Renal pelvis (tissue), 4 donors: Measurements from ENCODE around the gene UBE2QL1. TPM values are rescaled to one million over a fixed set of nuclear protein-coding genes. Genes with fewer than 3 reads are reported as not detected.
"Not testable (repeated sequence)": the region's sequence is repeated elsewhere in the genome, so short reads cannot be mapped to it uniquely, and the experiment has no call there.

Experiments used
- DNase-seq: peaks from one replicate; pipeline ENCODE4 v3.0.0-alpha.2; 2013
- polyA plus RNA-seq, 3 donors: library from polyadenylated mRNA; unstranded; fragments of 120-200 nt; gene quantifications; one replicate each; pipeline ENCODE4 v1.2.1, GENCODE V29; 2013; ENCODE audit not compliant: insufficient read length in 3 of 3

Gene UBE2QL1
- polyA plus RNA-seq, 3 donors: 0.67 to 0.95 (median 0.82) TPM

- no peak for DNase-seq
These were observed 47.0 kb downstream of the UBE2QL1 start for GRCh38 chr5:6495433-6496206.

GRCh38 chr5:6496207-6496584 lies 47.5 kb downstream of the UBE2QL1 start:
- no peak for DNase-seq

GRCh38 chr5:6496636-6497035 lies 48.0 kb downstream of the UBE2QL1 start:
- no peak for DNase-seq

GRCh38 chr5:6497262-6497661 lies 48.6 kb downstream of the UBE2QL1 start:
- DNase-seq: no peak

- DNase-seq: no peak
These were observed 50.3 kb downstream of the UBE2QL1 start for GRCh38 chr5:6498968-6499367.

GRCh38 chr5:6501701-6502100 lies 53.0 kb downstream of the UBE2QL1 start:
- no peak for DNase-seq

GRCh38 chr5:6502421-6502820 lies 53.8 kb downstream of the UBE2QL1 start:
- no peak for DNase-seq

- DNase-seq: no peak
These were observed 54.7 kb downstream of the UBE2QL1 start for GRCh38 chr5:6503342-6503741.

- DNase-seq: no peak
These were observed 56.2 kb downstream of the UBE2QL1 start for GRCh38 chr5:6504677-6505415.

GRCh38 chr5:6505416-6505755 lies 56.7 kb downstream of the UBE2QL1 start:
- no peak for DNase-seq

GRCh38 chr5:6505783-6506557 lies 57.3 kb downstream of the UBE2QL1 start:
- no peak for DNase-seq

- no peak for DNase-seq
These were observed 58.0 kb downstream of the UBE2QL1 start for GRCh38 chr5:6506611-6507010.

GRCh38 chr5:6508931-6509330 lies 60.3 kb downstream of the UBE2QL1 start:
- no peak for DNase-seq

GRCh38 chr5:6510132-6510531 lies 61.5 kb downstream of the UBE2QL1 start:
- DNase-seq: no peak

GRCh38 chr5:6510973-6511372 lies 62.3 kb downstream of the UBE2QL1 start:
- no peak for DNase-seq

GRCh38 chr5:6515812-6516211 lies 67.2 kb downstream of the UBE2QL1 start:
- not testable (repeated sequence) for DNase-seq

GRCh38 chr5:6516823-6517222 lies 68.2 kb downstream of the UBE2QL1 start:
- DNase-seq: no peak

- DNase-seq: no peak
These were observed 68.9 kb downstream of the UBE2QL1 start for GRCh38 chr5:6517510-6517909.

- no peak for DNase-seq
These were observed 69.8 kb downstream of the UBE2QL1 start for GRCh38 chr5:6518298-6519057.

- no peak for DNase-seq
These were observed 71.5 kb downstream of the UBE2QL1 start for GRCh38 chr5:6520201-6520600.

GRCh38 chr5:6522331-6522730 lies 73.7 kb downstream of the UBE2QL1 start:
- DNase-seq: no peak

GRCh38 chr5:6522923-6523322 lies 74.3 kb downstream of the UBE2QL1 start:
- DNase-seq: no peak
